Hematopoietic multipotent progenitor cell treated with erythropoietin and hydrocortisone succinate and interleukin-3 and kit ligand, for 17 days (in vitro differentiated cells): ENCODE measurements around the gene ATAT1.
"Not testable (repeated sequence)": the region's sequence is repeated elsewhere in the genome, so short reads cannot be mapped to it uniquely, and the experiment has no call there.

Experiments
- DNase-seq: peaks from one replicate; pipeline ENCODE4 v3.0.0-alpha.2; 2015; ENCODE audit warnings: low spot score

ATAT1 gene

GRCh38 chr6:30651143-30651542 is 24.5 kb downstream of the ATAT1 start:
- DNase-seq = no peak

DNA sequence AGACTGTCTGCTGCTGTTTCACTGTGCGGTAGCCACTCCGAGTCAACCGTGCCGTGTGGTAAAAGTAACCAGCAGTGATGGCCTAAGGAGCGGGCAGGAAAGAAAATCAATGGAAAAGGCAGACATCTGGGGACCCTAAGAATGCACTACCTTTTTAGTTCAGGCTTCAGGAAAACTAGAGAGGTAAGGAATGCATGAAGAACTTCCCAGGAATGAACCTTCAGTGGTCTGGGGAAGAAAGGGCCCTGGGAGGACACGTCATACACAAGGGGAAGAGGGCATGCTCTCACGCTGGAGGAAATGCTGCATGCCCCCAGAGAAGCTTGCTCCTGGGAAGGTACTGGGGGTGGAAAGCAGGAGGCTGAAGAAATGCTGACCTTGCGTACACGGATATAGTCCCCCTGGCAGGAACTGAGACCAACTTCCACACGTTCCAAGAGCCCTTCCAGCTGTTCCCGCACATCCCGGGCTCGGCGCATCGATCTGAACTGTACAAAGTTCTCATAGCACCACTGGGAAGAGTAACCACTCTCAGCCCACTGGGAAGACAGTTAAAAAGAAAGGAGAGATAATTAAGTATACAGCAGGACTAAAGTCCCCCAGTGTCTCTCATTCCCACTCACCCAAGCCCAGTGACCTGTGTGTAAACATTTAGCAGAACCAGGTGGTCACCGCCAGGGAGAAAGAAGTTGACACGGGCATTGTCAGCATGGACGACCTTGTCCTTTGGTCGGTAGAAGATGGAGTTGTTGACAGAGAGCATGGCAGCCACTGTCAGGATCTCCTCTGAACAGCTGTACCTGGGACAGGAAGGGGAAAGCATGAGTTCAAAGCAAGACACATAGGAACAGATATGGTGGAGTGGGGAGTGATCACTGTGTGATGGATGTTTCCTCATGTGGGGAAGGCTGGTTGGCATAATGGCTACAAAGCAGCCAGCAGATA is 28.4 kb downstream of the ATAT1 start:
- DNase-seq = no peak

DNA sequence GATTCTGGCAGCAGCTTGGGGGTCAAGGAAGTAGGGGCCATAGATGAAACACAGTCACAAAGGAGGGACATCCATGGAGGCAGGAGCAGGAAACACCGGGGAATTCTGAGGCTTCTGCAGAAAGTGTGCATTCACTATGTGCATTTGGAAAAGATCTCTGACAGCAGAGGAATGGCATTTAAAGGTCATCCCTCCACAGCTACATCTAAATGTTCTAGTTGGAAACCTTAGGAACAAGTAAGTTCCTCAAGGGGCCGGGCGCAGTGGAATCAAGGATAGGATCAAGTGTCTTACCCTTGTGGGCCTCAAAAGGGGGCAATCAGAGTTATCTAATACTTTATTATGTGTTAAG is 29.0 kb downstream of the ATAT1 start:
- no peak for DNase-seq

DNA sequence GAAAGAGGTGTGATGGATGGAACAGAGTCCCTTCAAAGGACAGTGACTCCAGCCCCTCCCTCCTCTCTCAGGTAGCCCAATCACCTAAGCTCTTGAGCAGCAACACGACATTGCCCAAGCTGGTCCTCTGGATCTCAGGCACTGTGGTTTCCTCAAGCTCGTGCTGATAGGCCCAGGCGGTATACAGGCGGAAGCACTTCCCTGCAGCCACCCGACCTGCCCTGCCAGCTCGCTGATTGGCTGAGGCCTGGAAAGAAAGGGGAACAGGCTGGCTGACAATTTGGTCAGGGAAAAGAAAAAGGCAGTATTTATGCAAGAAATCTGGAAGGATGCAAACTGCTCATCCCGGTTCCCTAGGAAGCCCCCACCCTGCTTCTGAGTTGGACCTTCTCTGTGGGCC is 29.8 kb downstream of the ATAT1 start:
- no peak for DNase-seq

GRCh38 chr6:30657454-30657853 is 30.8 kb downstream of the ATAT1 start:
- no peak for DNase-seq

- not testable (repeated sequence) for DNase-seq
These were observed 31.2 kb downstream of the ATAT1 start for GRCh38 chr6:30657922-30658321.

- no peak for DNase-seq
These were observed 38.5 kb downstream of the ATAT1 start for GRCh38 chr6:30664994-30665767.

DNA sequence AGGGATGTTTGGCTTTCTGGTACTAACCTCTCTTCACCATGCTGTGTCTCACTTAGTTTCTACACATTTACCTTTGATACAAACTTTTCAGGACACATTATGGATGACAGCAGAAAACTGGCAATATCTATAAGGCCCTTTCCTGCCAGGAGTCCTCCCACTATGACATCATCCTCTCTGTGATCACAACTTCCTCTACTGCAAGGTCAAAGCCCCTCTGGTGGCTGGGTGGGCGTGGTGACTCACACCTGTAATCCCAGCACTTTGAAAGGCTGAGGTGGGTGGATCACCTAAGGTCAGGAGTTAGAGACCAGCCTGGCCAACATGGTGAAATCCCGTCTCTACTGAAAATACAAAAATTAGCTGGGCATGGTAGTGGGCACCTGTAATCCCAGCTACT is 39.6 kb downstream of the ATAT1 start:
- DNase-seq = not testable (repeated sequence)

DNA sequence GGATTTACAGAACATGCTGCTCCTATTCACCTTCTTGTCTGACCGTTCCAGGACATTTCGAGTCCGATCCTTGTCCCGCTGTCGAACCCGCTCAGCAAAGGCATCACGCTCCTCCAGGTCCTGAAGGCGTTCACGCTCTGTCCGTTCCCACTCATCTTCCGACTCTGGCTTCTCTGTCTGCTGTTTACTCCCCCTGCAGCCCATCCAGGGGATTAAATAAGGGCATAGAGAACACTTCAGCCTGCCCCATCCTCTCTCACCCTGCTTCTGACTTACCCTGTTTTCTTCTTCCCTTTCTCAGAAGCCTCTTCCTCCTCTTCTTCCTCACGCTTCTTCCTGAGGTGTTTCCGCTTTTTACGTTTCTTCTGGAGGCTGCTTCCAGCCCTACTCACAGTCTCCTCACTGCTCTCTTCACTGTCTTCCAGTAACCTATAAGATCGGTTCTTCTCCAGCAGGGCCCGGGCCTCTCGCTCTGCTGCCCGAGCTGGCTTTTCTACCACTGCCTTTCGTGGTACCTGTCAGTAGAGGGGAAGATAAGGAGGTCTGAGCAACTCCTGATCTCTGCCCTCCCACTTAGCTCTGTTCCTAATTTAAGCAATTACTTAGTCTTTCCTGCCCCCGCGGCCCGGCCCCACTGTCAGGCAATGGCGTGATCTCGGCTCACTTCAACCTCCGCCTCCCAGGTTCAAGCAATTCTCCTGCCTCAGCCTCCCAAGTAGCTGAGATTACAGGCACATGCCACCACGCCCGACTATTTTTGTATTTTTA is 44.3 kb downstream of the ATAT1 start:
- no peak for DNase-seq

- DNase-seq = peak; percentile 98
These were observed 46.0 kb downstream of the ATAT1 start, which contains the start of gene DHX16 for GRCh38 chr6:30672445-30673253. TSS of gene DHX16 (minus strand) at chr6:30673006. CDS start at chr6:30672841, 165 bp downstream.

- no peak for DNase-seq
These were observed 50.1 kb downstream of the ATAT1 start for GRCh38 chr6:30676660-30677285.

DNA sequence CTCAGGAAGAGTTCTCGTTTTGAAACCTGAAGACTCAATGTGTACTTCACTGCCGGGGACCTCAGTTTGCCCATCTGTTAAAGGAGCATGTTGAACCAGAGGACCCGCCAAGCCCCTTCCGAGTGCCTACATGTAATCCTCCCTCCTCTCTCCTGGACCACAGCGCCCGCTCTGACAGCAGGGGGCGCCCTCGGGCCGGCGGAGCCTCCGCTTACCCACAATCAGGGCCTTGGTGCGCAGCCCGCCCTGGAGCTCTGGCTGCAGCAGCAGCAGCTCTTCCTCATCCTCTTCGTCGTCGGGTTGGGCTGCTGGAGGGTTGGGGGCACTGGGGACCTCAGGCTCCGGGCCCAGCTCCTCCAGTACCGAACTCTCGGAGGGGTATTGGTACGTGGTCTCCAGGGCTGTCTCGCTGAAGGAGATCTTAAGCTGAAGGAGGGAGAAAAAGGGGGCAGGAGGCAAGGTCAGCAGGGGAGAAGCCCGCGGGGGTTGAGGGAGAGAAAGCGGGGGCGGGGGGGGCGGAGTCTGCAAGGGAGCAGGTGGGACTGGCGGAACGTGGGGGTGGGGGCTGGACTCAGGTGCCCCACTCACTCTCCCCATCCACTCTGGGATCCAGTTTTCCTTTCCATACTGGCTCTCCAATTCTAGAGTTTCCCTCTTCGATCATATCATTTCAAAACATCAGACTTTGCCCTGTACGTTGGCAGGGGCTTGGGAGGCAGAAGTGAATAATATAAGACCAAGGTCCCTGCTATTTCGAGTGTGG is 52.5 kb downstream of the ATAT1 start:
- DNase-seq = peak; percentile 84

DNA sequence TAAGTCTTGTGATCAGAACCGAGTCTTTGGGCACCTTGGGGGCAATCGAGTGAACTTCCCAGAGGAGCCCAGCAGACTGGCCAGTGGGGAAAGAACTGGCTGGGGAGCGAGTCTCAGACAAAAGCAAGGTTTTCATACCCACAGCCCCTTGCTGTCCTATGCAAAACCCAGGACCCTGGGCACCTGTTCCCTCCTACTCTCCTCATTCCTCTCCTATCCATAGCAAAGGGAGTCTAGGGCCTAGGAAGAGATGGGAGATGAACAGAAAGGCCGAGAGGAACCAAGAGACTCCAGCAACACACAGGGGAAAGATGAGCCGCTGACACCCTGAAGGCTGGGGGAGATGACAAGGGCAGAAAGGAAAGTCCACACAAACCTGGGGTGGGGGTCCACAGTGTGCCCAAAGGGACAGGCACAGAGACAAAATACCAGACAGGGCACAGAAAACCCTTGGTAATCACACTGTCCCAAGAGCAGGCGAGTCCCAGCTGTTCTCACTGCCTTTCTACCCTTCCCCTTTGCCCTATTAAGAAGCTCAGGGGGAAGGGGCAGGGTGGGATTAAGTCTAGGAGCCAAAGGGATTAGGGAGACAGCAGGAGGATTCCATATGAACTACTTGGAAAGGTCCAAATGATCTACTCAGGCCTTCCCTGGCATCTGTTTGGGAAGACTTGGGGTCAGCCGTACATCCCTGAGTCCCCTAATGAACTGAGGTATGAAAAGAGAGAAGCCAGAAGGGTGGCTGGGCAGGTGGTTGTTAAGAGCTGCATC is 53.3 kb downstream of the ATAT1 start:
- DNase-seq = no peak

DNA sequence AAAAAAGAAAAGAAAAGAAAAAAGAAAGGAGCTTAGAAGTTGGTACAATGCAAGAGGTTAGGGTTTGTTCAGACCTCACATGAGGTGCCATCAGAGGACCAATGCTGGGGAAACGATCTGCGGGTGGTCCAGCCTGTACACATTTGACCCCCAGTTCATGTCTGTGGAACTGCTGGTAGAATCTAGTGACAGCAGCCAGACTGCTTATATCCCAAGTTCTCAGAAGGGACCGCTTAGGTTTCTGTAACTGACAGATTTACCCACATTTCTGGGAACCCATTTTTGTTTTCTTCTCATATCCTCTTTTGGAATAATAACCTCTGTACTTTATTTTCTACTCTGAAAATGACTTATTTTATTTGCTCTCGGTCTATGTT is 55.1 kb downstream of the ATAT1 start:
- DNase-seq = no peak

- no peak for DNase-seq
These were observed 55.8 kb downstream of the ATAT1 start for GRCh38 chr6:30682143-30683117.

- no peak for DNase-seq
These were observed 56.7 kb downstream of the ATAT1 start for GRCh38 chr6:30683183-30683979.

- DNase-seq = no peak
These were observed 57.3 kb downstream of the ATAT1 start for GRCh38 chr6:30683980-30684338.
